SKM-1 (cell line): ENCODE measurements around the gene AMBN.
A peak's percentile ranks its signal among the peaks of the same experiment; 100 is the strongest.
"Not testable (repeated sequence)": the region's sequence is repeated elsewhere in the genome, so short reads cannot be mapped to it uniquely, and the experiment has no call there.

ENCODE experiments used
- DNase-seq: peaks from one replicate; lab custom pipeline; 2025; ENCODE audit not compliant: unreplicated experiment; lab: John Stamatoyannopoulos, UW

AMBN gene

DNA sequence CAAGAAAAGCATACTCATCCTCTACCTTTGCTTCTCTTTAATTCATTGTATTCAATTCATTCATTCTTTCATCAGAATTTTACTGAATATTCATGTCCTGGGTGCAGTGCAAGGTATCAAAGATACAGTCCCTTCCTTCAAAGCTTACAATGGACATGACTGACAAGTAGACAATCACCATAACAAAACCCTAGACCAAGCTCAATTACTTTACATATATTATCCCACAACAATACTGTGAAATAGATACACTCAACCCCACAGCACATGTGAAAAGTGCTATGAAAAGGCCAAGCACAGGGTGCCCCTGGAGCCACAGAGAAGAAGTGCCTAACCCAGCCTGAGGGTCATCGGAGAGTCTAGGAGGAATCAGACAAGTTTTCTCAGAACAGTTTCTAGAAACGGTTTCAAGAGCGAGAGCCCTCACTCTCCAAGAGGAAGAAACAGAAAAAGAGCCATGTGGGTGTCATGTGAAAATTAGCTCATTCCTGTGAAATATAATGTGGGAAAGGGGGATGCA is 15.3 kb downstream of the AMBN start:
- DNase-seq: no peak

DNA sequence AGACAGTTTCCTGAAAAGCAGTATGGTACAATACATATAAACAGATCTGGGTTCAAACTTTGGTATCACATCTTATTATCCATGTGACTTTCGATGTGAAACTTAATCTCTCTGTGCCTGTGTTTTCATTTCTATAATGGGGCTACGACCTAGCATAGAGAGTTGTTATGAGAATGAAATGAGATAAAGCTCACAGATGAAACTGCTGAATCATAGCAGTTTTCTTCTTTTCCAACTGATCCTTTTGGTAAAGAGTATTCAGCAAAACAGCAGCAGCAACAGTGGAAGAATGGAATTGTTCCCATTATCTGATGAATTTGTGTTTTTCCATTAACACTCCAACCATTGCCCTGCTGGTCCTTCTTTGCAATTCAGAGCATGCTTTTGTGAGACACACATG is 16.3 kb downstream of the AMBN start:
- DNase-seq: no peak

DNA sequence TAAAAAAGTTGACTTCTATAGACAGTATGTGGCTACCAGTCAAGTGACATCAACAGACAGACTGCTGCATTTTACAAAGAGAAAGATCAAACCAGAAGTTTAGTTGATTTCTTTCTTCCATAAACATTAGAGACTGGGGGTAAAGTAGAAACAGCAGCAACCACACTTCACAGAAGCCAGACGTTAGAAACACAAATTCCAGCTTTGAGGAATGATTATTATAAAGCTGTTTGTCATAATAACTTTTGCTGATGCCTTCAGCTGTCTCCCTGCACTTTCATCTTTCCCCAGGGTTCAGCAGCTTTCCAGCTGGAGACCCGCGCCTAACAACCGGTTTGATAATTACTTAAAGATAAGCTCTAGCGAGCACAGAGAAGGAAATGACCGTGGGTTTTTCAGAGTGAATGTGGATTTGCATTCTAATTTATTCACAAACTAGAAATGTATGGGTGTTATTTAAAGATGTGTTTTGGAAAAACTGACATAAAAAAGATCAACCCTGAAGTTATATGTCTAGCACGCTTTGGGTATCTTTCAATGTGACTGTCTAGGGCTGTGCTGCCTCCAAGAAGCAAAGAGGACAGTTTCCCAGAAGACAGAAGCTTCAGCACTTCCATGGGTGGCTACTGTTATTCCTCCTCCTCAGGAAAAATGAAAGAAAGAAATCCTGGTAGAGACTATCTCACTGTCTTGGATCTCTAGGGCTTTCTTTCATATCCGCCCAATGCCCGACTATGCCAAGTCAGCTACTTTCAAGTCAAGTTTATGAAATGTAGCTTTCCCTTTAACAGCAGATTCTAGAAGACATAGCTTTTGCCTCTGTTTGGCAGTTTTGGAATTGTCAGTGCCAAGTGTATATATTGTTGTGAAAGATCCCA is 21.5 kb downstream of the AMBN start:
- no peak for DNase-seq

DNA sequence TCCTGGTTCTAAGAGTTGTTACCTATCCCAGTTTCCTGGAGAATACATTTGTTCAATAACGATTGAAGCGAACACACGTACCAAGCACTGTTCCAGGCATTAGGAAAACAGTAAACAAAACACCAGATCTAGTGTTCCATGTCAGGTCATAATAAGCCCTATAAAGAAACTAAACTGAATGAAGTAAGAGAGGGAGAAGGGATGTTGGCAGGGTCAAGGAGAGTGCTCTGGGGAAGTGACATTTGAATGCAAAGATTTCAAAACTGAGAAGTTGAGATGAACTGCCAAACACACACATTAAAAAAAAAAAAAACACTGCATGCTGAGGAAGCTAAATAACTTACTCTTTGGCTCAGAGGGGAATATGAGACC is 22.1 kb downstream of the AMBN start:
- no peak for DNase-seq

DNA sequence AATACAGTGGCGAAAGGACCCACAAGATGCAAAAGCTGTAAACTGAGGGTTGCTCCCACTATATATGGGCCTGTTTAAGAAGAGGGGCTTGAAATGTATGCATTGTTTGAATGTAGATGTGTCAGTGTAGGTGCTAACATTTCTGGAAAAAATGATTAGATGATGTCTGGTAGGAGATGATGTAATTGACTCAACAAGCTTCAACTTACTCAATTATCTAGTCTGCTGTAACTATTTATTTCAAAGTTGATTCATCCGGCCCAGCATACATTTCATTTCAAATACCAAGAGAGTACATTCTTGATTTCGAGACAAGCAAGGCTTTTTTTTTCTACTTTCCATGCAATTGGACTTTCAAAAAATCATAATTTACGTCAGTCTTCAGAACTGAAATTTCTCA is 27.2 kb downstream of the AMBN start:
- DNase-seq: no peak

DNA sequence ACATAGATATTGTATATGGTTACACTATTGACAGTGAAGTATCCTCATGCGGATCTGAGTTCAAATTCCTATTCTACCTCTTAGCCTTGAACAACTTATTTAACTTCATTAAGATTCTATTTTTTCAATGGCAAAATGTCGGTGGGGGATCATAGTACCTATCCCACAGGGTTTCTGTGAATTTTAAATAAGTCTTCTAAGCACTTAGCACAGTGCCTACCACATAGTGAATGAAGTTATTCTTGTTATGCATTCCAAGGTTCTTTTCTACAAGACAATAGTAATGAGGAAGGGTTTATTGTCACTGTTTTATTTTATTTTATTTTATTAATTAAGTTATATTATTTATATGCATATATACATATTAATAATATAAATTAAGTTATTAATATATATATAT is 27.7 kb downstream of the AMBN start:
- no peak for DNase-seq

DNA sequence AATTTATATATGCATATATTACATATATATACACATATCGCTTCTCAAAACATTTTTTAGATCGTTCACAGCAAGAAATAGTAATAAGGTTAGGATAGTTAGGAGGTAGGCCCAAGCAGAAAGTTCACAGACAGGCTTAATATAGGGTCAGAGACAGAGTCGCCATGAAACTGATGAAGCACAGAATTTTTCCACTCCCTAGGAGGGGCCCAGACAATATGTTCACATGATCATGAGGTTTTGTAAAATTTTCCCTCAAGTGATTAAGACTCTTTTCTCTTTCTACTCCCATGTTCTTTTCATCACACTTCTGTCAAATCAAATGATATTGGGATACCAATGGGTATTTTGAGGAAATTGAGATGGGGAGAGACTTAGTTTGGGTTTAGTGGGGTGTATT is 31.3 kb downstream of the AMBN start:
- DNase-seq: no peak

DNA sequence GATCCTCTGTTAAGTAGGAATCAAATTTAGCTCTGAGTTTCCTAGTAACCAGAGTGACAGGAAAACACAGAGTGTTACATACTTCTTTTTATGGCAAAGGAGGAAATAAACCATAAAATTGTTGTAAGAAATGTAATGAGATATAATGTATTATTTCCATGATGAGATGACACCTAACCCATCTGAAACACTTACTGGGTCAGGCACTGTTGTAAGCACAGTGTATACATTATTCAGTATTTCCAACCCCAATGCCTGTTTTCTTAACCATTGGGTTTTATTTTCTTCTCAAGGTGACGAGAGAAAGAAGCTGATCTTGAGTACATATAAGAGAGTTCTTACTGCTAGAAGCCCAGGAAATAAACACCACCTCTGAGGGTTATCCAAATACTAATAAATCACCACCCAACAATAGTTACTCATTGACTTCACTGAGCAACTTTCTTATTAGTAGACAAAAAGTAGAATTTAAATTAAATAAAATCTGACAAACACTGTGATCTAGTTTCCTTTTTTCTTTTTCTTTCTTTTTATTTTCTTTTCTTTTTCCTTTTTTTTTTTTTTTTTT is 32.3 kb downstream of the AMBN start:
- no peak for DNase-seq

DNA sequence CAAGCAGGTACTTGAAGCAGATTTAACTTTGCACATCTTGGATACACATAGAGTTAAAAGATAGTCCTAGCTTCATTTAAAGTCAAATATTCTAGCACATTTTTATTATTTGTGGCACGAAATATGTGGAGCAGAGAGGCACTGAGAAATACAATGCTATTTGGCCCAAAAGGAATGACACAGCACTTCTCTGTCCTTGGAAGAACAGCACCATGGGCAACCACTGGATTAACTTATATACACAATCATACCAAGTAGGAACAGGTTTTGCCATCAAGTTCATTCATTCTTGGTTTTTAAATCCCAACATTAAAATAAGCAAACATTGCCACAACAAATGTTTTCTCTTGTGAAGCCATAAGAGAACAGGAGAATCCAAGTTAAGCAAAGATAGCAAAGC is 35.6 kb downstream of the AMBN start:
- no peak for DNase-seq

DNA sequence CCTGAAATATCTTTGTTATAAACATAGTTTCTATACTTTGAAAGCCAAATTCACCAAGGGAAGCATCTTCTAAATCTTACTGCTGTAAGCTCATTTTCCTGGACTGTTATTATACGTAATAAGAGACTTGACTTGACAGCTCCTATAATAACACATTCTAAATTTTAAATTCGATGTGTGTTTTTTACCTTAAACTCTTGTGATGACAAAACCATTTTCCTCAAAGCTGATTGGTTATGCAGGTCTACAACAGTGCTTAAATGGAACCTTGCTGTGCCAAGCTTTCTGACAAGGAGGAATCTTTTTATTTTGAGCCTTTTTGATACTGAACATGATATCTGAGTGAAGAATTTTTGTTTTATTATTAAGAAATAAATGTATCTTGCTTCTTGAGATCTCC is 36.4 kb downstream of the AMBN start, which contains the start of gene ENAM:
TSS of gene ENAM (plus strand) at position 301 of the 400 bp plus-strand sequence. CDS start 757 bp downstream, outside the sequence.
- no peak for DNase-seq

DNA sequence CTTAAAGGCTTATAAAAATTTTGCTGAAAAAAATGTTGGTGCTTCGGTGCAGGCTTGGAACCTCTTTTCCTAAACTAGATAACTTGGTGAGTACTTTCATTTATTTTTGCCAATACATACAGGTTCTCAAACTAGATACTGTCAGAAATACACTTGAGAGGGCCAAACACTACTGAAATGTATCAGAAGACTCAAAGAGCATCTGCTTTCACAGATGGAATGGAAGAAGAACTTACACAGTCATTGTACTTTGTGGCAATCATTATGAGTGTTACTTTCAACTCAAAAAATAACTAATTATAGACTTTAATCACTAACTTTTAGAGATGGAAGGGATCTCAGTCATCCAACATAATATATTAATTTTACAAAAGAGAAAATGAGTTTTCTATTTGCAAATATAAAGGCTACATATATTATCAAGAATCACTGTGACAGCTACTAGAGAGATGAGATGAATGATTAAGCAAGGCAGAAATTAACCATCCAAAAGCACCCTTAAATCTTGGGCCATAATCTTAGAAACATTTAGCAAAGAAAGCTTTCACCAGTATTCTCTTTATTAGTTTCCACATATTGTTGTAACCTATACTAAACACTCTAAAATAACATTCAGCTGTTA is 37.5 kb downstream of the AMBN start:
- DNase-seq: no peak

DNA sequence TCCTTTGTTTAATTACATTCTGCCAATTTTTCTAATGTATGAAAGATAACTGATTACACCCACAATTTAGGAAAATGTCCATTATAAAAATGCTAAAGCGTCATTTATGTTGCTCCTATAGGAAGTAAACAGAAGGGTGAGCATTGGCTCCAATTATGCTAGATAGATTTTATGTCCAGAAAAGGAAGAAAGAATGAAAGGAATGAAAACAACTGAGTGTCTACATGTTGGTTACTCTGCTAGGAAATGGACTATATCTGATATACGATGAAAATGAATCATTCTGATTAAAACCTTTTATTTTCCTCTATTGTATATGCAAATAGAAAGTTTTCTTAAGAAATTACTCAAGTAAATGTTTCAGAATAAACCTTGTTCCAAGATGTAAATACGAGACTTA is 38.1 kb downstream of the AMBN start:
- DNase-seq: no peak

DNA sequence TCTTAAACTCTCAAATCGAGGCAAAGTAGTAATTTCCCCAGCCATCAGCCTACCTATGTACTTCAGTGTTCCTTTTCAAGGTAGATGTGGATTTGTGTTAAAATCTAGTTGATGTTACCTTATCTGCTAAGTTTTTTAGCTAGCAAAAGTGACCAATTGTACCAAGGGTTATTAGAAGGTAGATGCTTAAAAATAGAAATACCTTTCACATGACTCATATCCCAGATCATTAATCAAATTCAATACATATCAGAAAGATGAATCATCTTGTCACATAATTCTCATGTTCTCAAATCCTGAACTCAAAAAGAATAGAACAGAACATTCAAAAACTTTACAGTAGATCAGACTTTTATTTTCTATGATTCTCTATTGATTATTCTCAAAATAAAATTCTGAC is 40.0 kb downstream of the AMBN start:
- no peak for DNase-seq

DNA sequence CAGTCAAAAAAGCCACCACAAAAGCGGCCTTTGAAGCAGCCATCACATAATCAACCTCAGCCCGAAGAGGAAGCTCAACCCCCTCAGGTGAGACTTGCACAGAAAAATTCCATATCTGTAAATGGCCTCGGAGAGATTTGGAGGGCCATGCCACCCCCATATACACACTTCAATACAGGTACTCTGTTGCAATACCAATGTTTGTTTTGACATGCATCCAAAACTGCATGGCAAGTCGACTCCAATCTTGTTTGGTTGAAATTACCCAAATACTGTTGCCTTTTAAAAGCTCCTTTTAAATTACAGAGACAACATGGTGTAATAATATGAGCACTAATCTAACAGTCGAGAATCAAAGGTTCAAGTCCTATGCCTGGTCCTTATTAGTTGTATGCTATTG is 42.4 kb downstream of the AMBN start:
- no peak for DNase-seq

DNA sequence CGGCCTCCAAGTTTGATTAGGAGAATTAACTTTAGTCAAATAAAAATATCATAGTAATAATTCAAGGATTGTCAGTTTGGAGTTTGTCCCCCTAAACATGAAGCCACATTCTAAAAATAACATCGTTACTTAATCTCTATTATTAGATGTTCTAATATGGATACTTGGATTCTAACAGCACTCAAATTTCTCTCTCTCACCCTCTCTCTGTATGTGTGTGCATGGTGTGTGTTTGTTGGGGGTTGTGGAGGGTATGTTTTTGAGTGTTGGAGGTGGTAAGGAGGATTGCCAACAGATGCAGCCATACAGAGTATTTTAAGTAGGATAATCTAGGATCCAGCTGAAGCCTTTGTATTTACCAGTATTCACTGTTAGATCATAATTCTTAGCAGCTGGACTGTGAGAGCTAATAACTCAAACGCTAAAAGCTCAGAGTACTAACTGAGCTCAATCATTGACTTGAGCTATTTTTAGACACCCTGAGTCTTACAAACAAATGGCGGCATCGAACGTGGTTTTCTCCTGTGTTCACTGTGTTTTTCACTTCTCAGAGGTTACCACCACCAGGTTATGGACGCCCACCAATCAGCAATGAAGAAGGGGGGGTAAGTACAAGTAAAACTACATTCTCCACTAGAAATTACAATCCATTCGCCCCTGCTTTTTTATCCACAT is 45.3 kb downstream of the AMBN start:
- no peak for DNase-seq

DNA sequence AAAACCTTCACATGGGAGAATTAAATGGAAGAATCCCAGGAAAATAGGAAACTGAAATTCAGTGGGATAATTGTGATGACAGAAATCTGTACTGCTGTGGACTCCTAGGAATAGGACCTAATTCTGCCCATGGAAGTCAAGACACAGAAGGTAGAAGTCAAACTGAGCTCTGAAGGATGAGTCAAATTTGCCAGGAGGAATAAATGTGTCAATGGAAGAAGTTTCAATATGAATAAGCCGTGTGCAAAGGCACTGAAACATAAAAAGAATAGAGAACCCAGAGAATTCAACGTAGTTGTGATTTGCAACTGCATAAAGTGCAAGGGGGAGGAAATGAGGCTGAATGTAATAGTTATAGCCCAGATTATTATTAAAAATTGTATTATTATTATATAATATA is 48.1 kb downstream of the AMBN start:
- no peak for DNase-seq

DNA sequence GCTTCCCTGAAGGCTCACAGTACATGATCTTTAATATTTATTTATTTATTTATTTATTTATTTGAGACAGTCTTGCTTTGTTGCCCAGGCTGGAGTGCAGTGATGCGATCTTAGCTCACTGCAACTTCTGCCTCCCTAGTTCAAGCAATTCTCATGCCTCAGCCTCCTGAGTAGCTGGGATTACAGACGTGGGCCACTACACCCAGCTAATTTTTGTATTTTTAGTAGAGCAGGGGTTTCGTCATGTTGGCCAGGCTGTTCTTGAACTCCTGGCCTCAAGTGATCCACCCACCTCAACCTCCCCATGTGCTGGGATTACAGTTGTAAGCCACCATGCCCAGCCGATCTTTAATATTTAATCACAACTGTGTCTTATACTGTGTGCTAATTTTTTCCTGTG is 58.7 kb downstream of the AMBN start:
- DNase-seq: not testable (repeated sequence)

DNA sequence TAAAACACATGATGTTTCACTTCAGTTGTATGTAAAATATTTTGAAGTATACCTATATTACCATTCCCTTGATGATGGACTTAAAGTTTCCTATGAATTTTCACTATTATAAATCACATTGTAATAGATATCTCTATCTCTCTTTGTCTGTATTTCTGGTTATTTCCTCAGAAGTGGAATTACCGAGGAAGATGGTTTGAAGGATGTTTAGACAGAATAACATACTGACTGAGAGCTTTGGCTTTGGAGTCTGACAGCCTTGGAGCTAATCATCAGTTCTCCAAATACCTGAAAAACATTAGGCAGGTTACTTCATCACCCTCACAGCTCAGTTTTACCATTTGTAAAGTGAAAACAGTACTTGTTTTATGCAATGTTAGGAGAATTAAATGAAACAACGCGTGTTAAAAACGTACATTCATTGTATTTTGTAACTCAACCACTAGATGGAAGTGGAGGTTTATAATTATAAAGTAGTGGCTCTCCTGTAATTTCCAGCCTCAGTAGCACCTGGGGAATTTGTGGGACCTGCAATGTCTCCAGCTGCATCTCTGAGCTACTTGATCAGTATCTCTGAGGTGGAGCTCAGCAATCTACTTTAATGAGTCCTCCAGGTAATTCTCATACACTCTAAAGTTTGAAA is 59.9 kb downstream of the AMBN start:
- DNase-seq: peak; percentile 46

DNA sequence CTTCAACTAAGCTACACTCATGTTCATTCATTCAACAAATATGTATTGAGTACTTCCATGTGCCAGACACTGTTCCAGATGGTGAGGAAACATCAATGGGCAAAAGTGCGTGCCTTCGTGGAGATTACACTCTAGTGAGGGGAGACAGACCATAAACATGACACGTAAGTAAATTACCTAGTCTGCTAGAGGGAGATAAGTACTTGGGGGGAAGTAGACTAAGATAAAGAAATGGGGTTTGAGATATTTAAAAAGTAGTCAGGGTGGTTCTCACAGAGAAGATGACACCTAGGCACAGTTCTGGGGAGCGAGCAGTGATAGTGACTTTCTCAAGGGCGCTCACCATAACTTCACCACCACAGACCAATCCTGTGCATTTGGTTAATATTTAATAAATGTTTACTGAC is 62.6 kb downstream of the AMBN start:
- no peak for DNase-seq
